H1 (cell line): ENCODE results near the gene AGPAT4. TPM values are rescaled to one million over a fixed set of nuclear protein-coding genes. Genes with fewer than 3 reads are reported as not detected.

ENCODE experiments used
- CTCF ChIA-PET: fragments of 300-600 bp; sonication (Branson Sonifier 250); formaldehyde crosslinking; loops from one replicate; lab custom pipeline; 2021; ENCODE audit not compliant: partially characterized antibody; lab: Charles Lee
- POLR2A ChIA-PET: fragments of 300-600 bp; sonication (Branson Sonifier 250); formaldehyde crosslinking; loops from one replicate; lab custom pipeline; 2021; ENCODE audit warnings: inconsistent platforms; ENCODE audit not compliant: partially characterized antibody; lab: Charles Lee
- DNase-seq, 2 experiments: peaks; one replicate each; pipeline versions ENCODE4 v3.0.0 to v3.0.0-alpha.2; 2010 to 2022; ENCODE audit warnings: low spot score in 2 of 2, low read depth in 1 of 2, mixed read lengths in 1 of 2
- FAIRE-seq: peaks from 2 replicates; lab custom pipeline; 2011; peaks lifted over from hg19 to GRCh38; lab: Jason Lieb, UNC
- H2AFZ ChIP-seq: 2 replicates; pipeline ENCODE4 v1.8.1; 2012; ENCODE audit warnings: low read length, inconsistent platforms
- H2AK5ac ChIP-seq: 2 replicates; pipeline ENCODE4 v1.6.1; 2013; ENCODE audit warnings: low read depth, low read length
- H2BK120ac ChIP-seq: replicated peaks from 2 replicates; pipeline ENCODE3; 2013; ENCODE audit warnings: low read depth, low read length, inconsistent platforms
- H2BK12ac ChIP-seq: 2 replicates; pipeline ENCODE4 v1.6.1; 2013; ENCODE audit warnings: low read depth, low read length
- H2BK15ac ChIP-seq: 2 replicates; pipeline ENCODE4 v1.6.1; 2013; ENCODE audit warnings: low read length
- H2BK20ac ChIP-seq: 2 replicates; pipeline ENCODE4 v1.6.1; 2013; ENCODE audit warnings: low read length
- H2BK5ac ChIP-seq: 2 replicates; pipeline ENCODE4 v1.6.1; 2013; ENCODE audit warnings: low read depth, low read length
- H3K14ac ChIP-seq: 2 replicates; pipeline ENCODE4 v1.6.1; 2013; ENCODE audit warnings: inconsistent platforms; ENCODE audit not compliant: insufficient read length
- H3K18ac ChIP-seq: 2 replicates; pipeline ENCODE4 v1.6.1; 2013; ENCODE audit warnings: low read length; ENCODE audit errors: extremely low read depth
- H3K23ac ChIP-seq: 2 replicates; pipeline ENCODE4 v1.6.1; 2013; ENCODE audit warnings: inconsistent platforms; ENCODE audit not compliant: insufficient read length
- H3K23me2 ChIP-seq: 2 replicates; pipeline ENCODE4 v1.6.1; 2013; ENCODE audit warnings: low read depth, low read length
- H3K27ac ChIP-seq: 2 replicates; pipeline ENCODE4 v1.6.1; 2011; ENCODE audit warnings: low read depth, low read length, inconsistent platforms
- H3K27me3 ChIP-seq, 4 experiments: replicated peaks in 1 of 4; 1 replicate in 1 of 4; 2 replicates in 3 of 4; pipeline versions ENCODE4 v1.6.1 to v1.8.1; 2011 to 2013; ENCODE audit warnings: low read length in 3 of 4, mild to moderate bottlenecking in 3 of 4, inconsistent platforms in 2 of 4, mixed read lengths in 2 of 4, moderate library complexity in 1 of 4; ENCODE audit not compliant: control insufficient read depth in 3 of 4, insufficient read depth in 3 of 4; ENCODE audit errors: extremely low read depth in 1 of 4
- H3K36me3 ChIP-seq, 4 experiments: 2 replicates each; pipeline versions ENCODE4 v1.6.1 to v1.8.1; 2011 to 2013; ENCODE audit warnings: mild to moderate bottlenecking in 4 of 4, low read length in 3 of 4, moderate library complexity in 2 of 4, control low read depth in 1 of 4, inconsistent platforms in 1 of 4; ENCODE audit not compliant: insufficient read depth in 4 of 4, control insufficient read depth in 2 of 4
- H3K4ac ChIP-seq: replicated peaks from 2 replicates; pipeline ENCODE3; 2013; ENCODE audit warnings: low read length, low read depth, mixed read lengths, inconsistent platforms; ENCODE audit not compliant: insufficient read length
- H3K4me1 ChIP-seq, 4 experiments: replicated peaks in 1 of 4; 1 replicate in 1 of 4; 2 replicates in 3 of 4; pipeline versions ENCODE4 v1.6.1 to v1.8.1; 2011 to 2013; ENCODE audit warnings: low read length in 3 of 4, inconsistent platforms in 2 of 4, mixed read lengths in 1 of 4; ENCODE audit not compliant: insufficient read depth in 4 of 4, control insufficient read depth in 3 of 4
- H3K4me2 ChIP-seq, 2 experiments: 2 replicates each; pipeline versions ENCODE4 v1.6.1 to v1.8.1; 2011 to 2013; ENCODE audit warnings: low read depth in 2 of 2, low read length in 2 of 2, control low read depth in 1 of 2, inconsistent platforms in 1 of 2, mild to moderate bottlenecking in 1 of 2; ENCODE audit not compliant: insufficient read depth in 1 of 2
- H3K4me3 ChIP-seq, 4 experiments: fragments of 200-600, 300-600 bp in 1 of 4; sonication (generic), shearing (Covaris generic), sonication (Bioruptor Twin) in 1 of 4; 2 replicates each; pipeline versions ENCODE4 v1.5.1 to v1.8.1; 2011 to 2016; ENCODE audit warnings: low read length in 4 of 4, low read depth in 3 of 4, control low read depth in 2 of 4, inconsistent platforms in 2 of 4, mild to moderate bottlenecking in 2 of 4, mixed read lengths in 1 of 4, moderate library complexity in 1 of 4; ENCODE audit not compliant: insufficient read depth in 2 of 4; ENCODE audit errors: extremely low read depth in 1 of 4
- H3K56ac ChIP-seq: replicated peaks from 2 replicates; pipeline ENCODE3; 2013; ENCODE audit warnings: low read depth, mild to moderate bottlenecking, mixed read lengths, low read length, inconsistent platforms; ENCODE audit not compliant: insufficient read length
- H3K79me1 ChIP-seq: 2 replicates; pipeline ENCODE4 v1.6.1; 2013; ENCODE audit warnings: low read depth, low read length, control low read depth
- H3K79me2 ChIP-seq, 2 experiments: 2 replicates each; pipeline versions ENCODE4 v1.6.1 to v1.8.1; 2012 to 2013; ENCODE audit warnings: low read length in 2 of 2, mild to moderate bottlenecking in 2 of 2, inconsistent platforms in 1 of 2; ENCODE audit not compliant: insufficient read depth in 2 of 2, control insufficient read depth in 1 of 2
- H3K9ac ChIP-seq, 4 experiments: replicated peaks in 1 of 4; 1 replicate in 1 of 4; 2 replicates in 3 of 4; pipeline versions ENCODE4 v1.6.1 to v1.8.1; 2011 to 2013; ENCODE audit warnings: low read depth in 3 of 4, low read length in 3 of 4, control low read depth in 2 of 4, mild to moderate bottlenecking in 2 of 4, moderate library complexity in 2 of 4, inconsistent platforms in 1 of 4; ENCODE audit errors: extremely low read depth in 1 of 4
- H3K9me3 ChIP-seq, 2 experiments: 2 replicates each; pipeline versions ENCODE4 v1.6.1 to v1.8.1; 2012 to 2013; ENCODE audit warnings: mild to moderate bottlenecking in 2 of 2, moderate library complexity in 2 of 2, control low read depth in 1 of 2, inconsistent platforms in 1 of 2, low read depth in 1 of 2, low read length in 1 of 2, mixed read lengths in 1 of 2; ENCODE audit not compliant: insufficient read depth in 2 of 2
- H4K20me1 ChIP-seq, 2 experiments: replicated peaks in 1 of 2; 2 replicates each; pipeline versions ENCODE3 to v1.8.1; 2011 to 2013; ENCODE audit warnings: inconsistent platforms in 2 of 2, low read length in 2 of 2, mild to moderate bottlenecking in 1 of 2; ENCODE audit not compliant: insufficient read depth in 2 of 2, control insufficient read depth in 1 of 2
- H4K5ac ChIP-seq: 2 replicates; pipeline ENCODE4 v1.6.1; 2013; ENCODE audit warnings: low read length, low read depth, mixed read lengths, inconsistent platforms; ENCODE audit not compliant: insufficient read length
- H4K8ac ChIP-seq: 2 replicates; pipeline ENCODE4 v1.8.0; 2013; ENCODE audit warnings: mild to moderate bottlenecking, moderate library complexity, low read length, inconsistent platforms; ENCODE audit not compliant: insufficient read depth; ENCODE audit errors: extremely low read depth
- H4K91ac ChIP-seq: replicated peaks from 2 replicates; pipeline ENCODE3; 2013; ENCODE audit warnings: low read length, mixed read lengths, inconsistent platforms; ENCODE audit not compliant: insufficient read length
- BACH1 ChIP-seq: IDR thresholded peaks from 2 replicates; pipeline ENCODE4 v1.6.1; 2012; ENCODE audit warnings: low read length, improper control_type of control experiment
- BCL11A ChIP-seq, 2 experiments: IDR thresholded peaks; one replicate each; pipeline ENCODE4 v1.6.1; 2011; ENCODE audit warnings: low read depth in 2 of 2, low read length in 2 of 2, mild to moderate bottlenecking in 2 of 2
- CTBP2 ChIP-seq: IDR thresholded peaks from 2 replicates; pipeline ENCODE4 v1.7.0; 2011; ENCODE audit warnings: borderline replicate concordance, mild to moderate bottlenecking, moderate library complexity, mixed read lengths, low read length; ENCODE audit not compliant: insufficient read depth, insufficient read length
- E2F6 ChIP-seq: IDR thresholded peaks from 2 replicates; pipeline ENCODE4 v1.6.1; 2012; ENCODE audit warnings: inconsistent platforms
- HDAC6 ChIP-seq: IDR thresholded peaks from one replicate; pipeline ENCODE4 v1.7.1; 2012; ENCODE audit warnings: low read depth, mild to moderate bottlenecking, inconsistent platforms, low read length, moderate library complexity
- KDM4A ChIP-seq: IDR thresholded peaks from one replicate; pipeline ENCODE4 v1.7.1; 2012; ENCODE audit warnings: low read depth, mild to moderate bottlenecking, moderate library complexity, low read length, inconsistent platforms; ENCODE audit not compliant: severe bottlenecking
- SP2 ChIP-seq: IDR thresholded peaks from 2 replicates; pipeline ENCODE4 v1.6.1; 2012; ENCODE audit warnings: mild to moderate bottlenecking, low read length, inconsistent platforms
- WGBS, 2 experiments: shearing (Covaris generic) in 1 of 2; methylation state at CpG; one replicate each; pipeline versions ENCODE4 v1.1.6 to v1.1.7; 2013 to 2015; ENCODE audit warnings: low lambda C conversion rate in 2 of 2, mixed read lengths in 2 of 2, inconsistent platforms in 1 of 2, low coverage in 1 of 2, missing lambda C conversion rate in 1 of 2; ENCODE audit not compliant: insufficient replicate concordance in 2 of 2, insufficient coverage in 1 of 2, insufficient read length in 1 of 2; ENCODE audit errors: extremely low coverage in 1 of 2, missing lambda C conversion rate in 1 of 2; 5-methylcytosine and 5-hydroxymethylcytosine counted together
- polyA plus RNA-seq, 7 experiments: library from polyadenylated mRNA; depleted of rRNA in 3 of 7; stranded (reverse) in 5 of 7; unstranded in 2 of 7; fragments of >200 nt in 5 of 7; fragments of 200-250 nt in 2 of 7; gene quantifications; 1 replicate in 5 of 7; 2 replicates in 1 of 7; 4 replicates in 1 of 7; pipeline versions ENCODE4 v1.2.1 to v1.2.3, GENCODE V29; 2011 to 2013; ENCODE audit warnings: missing spikeins in 2 of 7, mixed read lengths in 2 of 7
- total RNA-seq: library from RNA; stranded (reverse); fragmentation: NEBNext Ultra II Directional; extraction: Animal tissue kit (Norgen Biotek cat#: 25700); gene quantifications from 2 replicates; pipeline ENCODE4 v1.2.1, GENCODE V29; 2021

AGPAT4 gene
- total and polyA plus RNA-seq, 2 of the 8 experiments (the other 6 are each of a cell fraction or from before 2014, with no cell fraction given), result 13.5 to 23.8 TPM

- peaks cover 2 to 5% of the 10 kb centered on the region in 2 experiments for H4K20me1 ChIP-seq
- no peaks in the 10 kb centered on the region for H3K27me3 ChIP-seq
- no peak overlapping the region for H3K4me2 ChIP-seq
- H3K79me2 ChIP-seq, result peaks cover 0 to 41% of the 10 kb centered on the region in 2 experiments; a peak in 2 of 4 replicates
- peaks cover 0 to 18% (median 5%) of the 10 kb centered on the region in 4 experiments for H3K4me1 ChIP-seq
- H3K79me1 ChIP-seq, result peaks cover 9% of the 10 kb centered on the region
- no peak overlapping the region for H3K14ac ChIP-seq
- no peak overlapping the region for H4K8ac ChIP-seq
- no peak overlapping the region for H3K4me3 ChIP-seq
- DNase-seq (no peak), FAIRE-seq (no peak)
- H4K5ac ChIP-seq, result no peak overlapping the region
- POLR2A ChIA-PET, result no interaction called here
- no peak overlapping the region for H3K9ac ChIP-seq
- H3K56ac ChIP-seq, result no peak overlapping the region
- H3K23ac ChIP-seq, result no peak overlapping the region
- no peak overlapping the region for H4K91ac ChIP-seq
- H3K4ac ChIP-seq, result no peak overlapping the region
- H2BK120ac ChIP-seq, result no peak overlapping the region
- H2BK5ac ChIP-seq, result no peak overlapping the region
- no peaks in the 10 kb centered on the region for H3K9me3 ChIP-seq
- TF ChIP-seq E2F6, result no peak
- TF ChIP-seq SP2, result no peak
- no peak for TF ChIP-seq BCL11A (IDR thresholded peaks at IDR 0.05; ENCODE audit: low read depth in 2 of 2, low read length in 2 of 2)
- TF ChIP-seq HDAC6, result no peak
- no peak for TF ChIP-seq CTBP2
- TF ChIP-seq BACH1, result no peak
- TF ChIP-seq KDM4A, result no peak
- TF ChIP-seq, all 59 proteins: peak for 0
- Histone ChIP-seq H3K18ac (no peak overlapping the region), H2AFZ (no peak overlapping the region), H2BK15ac (no peak overlapping the region), H3K36me3 (peaks cover 0 to 17% (median 2%) of the 10 kb centered on the region in 4 experiments; a peak in 6 of 8 replicates), H3K27ac (no peak overlapping the region), H2AK5ac (no peak overlapping the region), H3K23me2 (no peaks in the 10 kb centered on the region), H2BK12ac (no peak overlapping the region), H2BK20ac (no peak overlapping the region)
- WGBS, 2 experiments, result 90% methylated on average over 9 of the region's 9 CpGs; no CpG with 5 or more reads in 1 of the 2 experiments
- CTCF ChIA-PET, result interaction anchor here (0.6 to 1.0 kb wide), 3 partner anchors 8 to 11 kb away, joined by 3 to 4 read pairs (median 3); no protein-coding TSS in a partner anchor
Measured at GRCh38 chr6:161232010-161232409, 41.9 kb downstream of the AGPAT4 start.
